Jurkat, Clone E6-1 (cell line): ENCODE measurements around the gene FAIM2.

Source experiments
- DNase-seq: peaks from one replicate; pipeline ENCODE4 v3.0.0-alpha.2; 2011; ENCODE audit warnings: low read depth, low spot score
- H3K4me3 ChIP-seq: 2 replicates; pipeline ENCODE4 v1.5.1; 2011; ENCODE audit warnings: mild to moderate bottlenecking, low read length, control low read depth, moderate library complexity

FAIM2 gene

GRCh38 chr12:49941556-49942511, 38.1 kb upstream of the FAIM2 start:
- no peak for DNase-seq

GRCh38 chr12:49939707-49940106, 36.0 kb upstream of the FAIM2 start:
- no peak overlapping the region for H3K4me3 ChIP-seq

More at GRCh38 chr12:49941556-49942511, 38.1 kb upstream of the FAIM2 start:
- H3K4me3 ChIP-seq, result no peak overlapping the region

GRCh38 chr12:49939307-49939706, 35.6 kb upstream of the FAIM2 start:
- DNase-seq, result no peak
- no peak overlapping the region for H3K4me3 ChIP-seq

More at GRCh38 chr12:49939707-49940106, 36.0 kb upstream of the FAIM2 start:
- DNase-seq, result no peak

GRCh38 chr12:49937639-49938300, 34.1 kb upstream of the FAIM2 start:
- no peak overlapping the region for H3K4me3 ChIP-seq
- DNase-seq, result no peak

- no peak overlapping the region for H3K4me3 ChIP-seq
- DNase-seq, result no peak
Measured at GRCh38 chr12:49936925-49937324, 33.2 kb upstream of the FAIM2 start.

- H3K4me3 ChIP-seq, result no peak overlapping the region
- no peak for DNase-seq
Measured at GRCh38 chr12:49934505-49934904, 30.8 kb upstream of the FAIM2 start.

GRCh38 chr12:49933796-49934195, 30.1 kb upstream of the FAIM2 start:
- H3K4me3 ChIP-seq, result no peak overlapping the region
- DNase-seq, result no peak

GRCh38 chr12:49932533-49933130, 28.9 kb upstream of the FAIM2 start:
- H3K4me3 ChIP-seq, result no peak overlapping the region
- no peak for DNase-seq

- DNase-seq, result no peak
- H3K4me3 ChIP-seq, result no peak overlapping the region
Measured at GRCh38 chr12:49932023-49932422, 28.3 kb upstream of the FAIM2 start.

GRCh38 chr12:49930515-49931288, 27.0 kb upstream of the FAIM2 start:
- DNase-seq, result no peak

GRCh38 chr12:49929581-49929980, 25.9 kb upstream of the FAIM2 start:
- no peak overlapping the region for H3K4me3 ChIP-seq
- DNase-seq, result no peak

More at GRCh38 chr12:49930515-49931288, 27.0 kb upstream of the FAIM2 start:
- H3K4me3 ChIP-seq, result no peak overlapping the region

- no peak overlapping the region for H3K4me3 ChIP-seq
- DNase-seq, result no peak
Measured at GRCh38 chr12:49928471-49928870, 24.8 kb upstream of the FAIM2 start.

- DNase-seq, result no peak
- no peak overlapping the region for H3K4me3 ChIP-seq
Measured at GRCh38 chr12:49925433-49926204, 21.9 kb upstream of the FAIM2 start.

GRCh38 chr12:49924628-49925246, 21.0 kb upstream of the FAIM2 start:
- H3K4me3 ChIP-seq, result no peak overlapping the region
- no peak for DNase-seq

- H3K4me3 ChIP-seq, result no peak overlapping the region
- no peak for DNase-seq
Measured at GRCh38 chr12:49923880-49924556, 20.3 kb upstream of the FAIM2 start.

GRCh38 chr12:49923035-49923644, 19.4 kb upstream of the FAIM2 start:
- no peak for DNase-seq
- no peak overlapping the region for H3K4me3 ChIP-seq

- H3K4me3 ChIP-seq, result no peak overlapping the region
- no peak for DNase-seq
Measured at GRCh38 chr12:49922349-49923034, 18.8 kb upstream of the FAIM2 start.
